HepG2 (cell line): ENCODE data around the gene OSM.

Experiments used
- CENPT ChIP-seq: sonication (generic); formaldehyde crosslinking; IDR thresholded peaks from 2 replicates; pipeline ENCODE4 v1.8.0; 2022; ENCODE audit warnings: low read depth, mild to moderate bottlenecking, moderate library complexity, missing genetic modification reagents
- MYNN ChIP-seq: sonication (generic); formaldehyde crosslinking; IDR thresholded peaks from 2 replicates; pipeline ENCODE4 v1.4.0; 2020; ENCODE audit warnings: mild to moderate bottlenecking, low read depth, missing genetic modification reagents
- RFX3 ChIP-seq: IDR thresholded peaks from 2 replicates; pipeline ENCODE4 v1.6.1; 2016; ENCODE audit warnings: missing biosample characterization, missing genetic modification reagents
- TARDBP ChIP-seq: sonication (generic); formaldehyde crosslinking; IDR thresholded peaks from 2 replicates; pipeline ENCODE4 v1.8.0; 2022; ENCODE audit warnings: mild to moderate bottlenecking, missing genetic modification reagents
- ZNF879 ChIP-seq: sonication (generic); formaldehyde crosslinking; IDR thresholded peaks from 2 replicates; pipeline ENCODE4 v1.8.1; 2023; ENCODE audit warnings: missing genetic modification reagents
- TF ChIP-seq, protein P1 (sequence below): sonication (generic); formaldehyde crosslinking; IDR thresholded peaks from 2 replicates; pipeline ENCODE4 v1.4.0; 2020; ENCODE audit warnings: missing genetic modification reagents

GRCh38 chr22:30240541-30241417 is 25.9 kb downstream of the OSM start:
- TF ChIP-seq TARDBP (CRISPR knock-in tag) (no peak), RFX3 (CRISPR knock-in tag) (no peak), MYNN (CRISPR knock-in tag) (no peak), CENPT (CRISPR knock-in tag) (no peak), ZNF879 (CRISPR knock-in tag) (no peak)
- TF ChIP-seq, protein P1, sequence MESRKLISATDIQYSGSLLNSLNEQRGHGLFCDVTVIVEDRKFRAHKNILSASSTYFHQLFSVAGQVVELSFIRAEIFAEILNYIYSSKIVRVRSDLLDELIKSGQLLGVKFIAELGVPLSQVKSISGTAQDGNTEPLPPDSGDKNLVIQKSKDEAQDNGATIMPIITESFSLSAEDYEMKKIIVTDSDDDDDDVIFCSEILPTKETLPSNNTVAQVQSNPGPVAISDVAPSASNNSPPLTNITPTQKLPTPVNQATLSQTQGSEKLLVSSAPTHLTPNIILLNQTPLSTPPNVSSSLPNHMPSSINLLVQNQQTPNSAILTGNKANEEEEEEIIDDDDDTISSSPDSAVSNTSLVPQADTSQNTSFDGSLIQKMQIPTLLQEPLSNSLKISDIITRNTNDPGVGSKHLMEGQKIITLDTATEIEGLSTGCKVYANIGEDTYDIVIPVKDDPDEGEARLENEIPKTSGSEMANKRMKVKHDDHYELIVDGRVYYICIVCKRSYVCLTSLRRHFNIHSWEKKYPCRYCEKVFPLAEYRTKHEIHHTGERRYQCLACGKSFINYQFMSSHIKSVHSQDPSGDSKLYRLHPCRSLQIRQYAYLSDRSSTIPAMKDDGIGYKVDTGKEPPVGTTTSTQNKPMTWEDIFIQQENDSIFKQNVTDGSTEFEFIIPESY (CRISPR knock-in tag), result no peak
